CD4-positive, alpha-beta T cell treated with Interleukin-6 at 100 ng/mL for 8 hours (primary cell): ENCODE measurements around the gene SSH2.
"Not testable (repeated sequence)": the region's sequence is repeated elsewhere in the genome, so short reads cannot be mapped to it uniquely, and the experiment has no call there.

Experiments
- DNase-seq: peaks from one replicate; pipeline ENCODE4 v3.0.0-alpha.2; 2020; ENCODE audit warnings: mixed read lengths, low spot score

SSH2 gene

GRCh38 chr17:29733166-29733565, 196.9 kb downstream of the SSH2 start:
- DNase-seq, result no peak

GRCh38 chr17:29732613-29733012, 197.4 kb downstream of the SSH2 start:
- no peak for DNase-seq

DNA sequence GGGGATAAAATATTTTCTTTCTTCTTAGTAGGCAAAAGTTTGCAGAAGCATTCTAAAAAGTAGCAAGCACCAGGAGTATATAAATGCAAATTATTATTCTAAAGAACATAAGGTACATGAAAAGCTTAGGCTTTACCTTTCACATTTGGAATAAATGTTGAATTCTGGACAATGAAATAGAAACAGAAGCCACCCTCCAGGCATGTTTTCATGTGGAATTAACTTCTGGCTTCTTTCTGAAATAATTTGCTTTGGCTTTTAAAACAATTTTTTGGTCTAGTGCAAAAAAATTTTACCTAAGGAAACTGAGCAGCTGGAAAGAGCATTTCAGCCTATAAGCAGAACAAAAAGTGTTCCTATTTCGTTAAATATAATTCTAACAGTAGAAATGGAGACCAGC, 197.8 kb downstream of the SSH2 start:
- DNase-seq, result no peak

GRCh38 chr17:29731589-29731929, 198.5 kb downstream of the SSH2 start:
- DNase-seq, result no peak

- no peak for DNase-seq
Observed at GRCh38 chr17:29728490-29728889, 201.5 kb downstream of the SSH2 start.

GRCh38 chr17:29726715-29727252, 203.2 kb downstream of the SSH2 start:
- DNase-seq, result peak; percentile 53

GRCh38 chr17:29725408-29725807, 204.6 kb downstream of the SSH2 start:
- not testable (repeated sequence) for DNase-seq

- peak; percentile 44 for DNase-seq
Observed at GRCh38 chr17:29723278-29724047, 206.6 kb downstream of the SSH2 start.

DNA sequence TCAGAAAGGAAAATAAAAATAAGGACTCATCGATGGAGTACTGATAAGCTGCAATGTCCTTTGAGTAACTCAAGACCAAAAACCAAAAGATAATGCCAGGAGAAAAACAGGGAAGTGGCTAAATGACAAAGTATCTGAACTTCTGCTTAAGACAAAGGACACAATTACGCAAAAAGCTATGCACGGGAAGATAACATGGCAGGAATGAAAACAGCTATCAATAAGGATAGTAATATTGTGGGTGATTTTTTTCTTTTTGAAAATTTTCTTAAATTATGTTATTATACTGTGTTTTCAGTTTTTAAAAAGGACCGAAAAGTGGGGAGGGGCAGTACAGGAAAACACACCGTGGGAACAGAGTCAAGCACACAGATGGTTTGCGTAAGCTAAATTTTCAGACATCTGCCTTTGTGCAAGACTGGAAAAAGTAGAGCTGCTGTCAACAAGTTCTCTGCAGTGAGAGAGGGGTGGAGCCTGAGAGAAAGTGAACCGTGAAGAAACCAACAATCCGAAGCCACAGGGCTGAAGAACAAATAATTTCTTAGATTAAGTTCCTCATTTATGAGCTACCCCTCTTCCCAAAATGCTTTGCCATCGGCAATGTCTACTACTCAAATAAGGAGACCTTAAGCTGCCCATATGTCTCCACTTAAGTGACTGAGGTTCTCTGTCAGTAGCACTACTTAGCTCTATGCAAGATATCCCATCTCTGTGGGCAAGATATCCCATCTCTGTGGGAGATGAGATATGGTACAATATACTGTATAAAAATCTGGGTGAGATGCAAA, 207.4 kb downstream of the SSH2 start:
- DNase-seq, result peak; percentile 69

- DNase-seq, result no peak
Observed at GRCh38 chr17:29720551-29720950, 209.5 kb downstream of the SSH2 start.

- no peak for DNase-seq
Observed at GRCh38 chr17:29719469-29719868, 210.6 kb downstream of the SSH2 start.

GRCh38 chr17:29718446-29719039, 211.5 kb downstream of the SSH2 start:
- DNase-seq, result no peak

DNA sequence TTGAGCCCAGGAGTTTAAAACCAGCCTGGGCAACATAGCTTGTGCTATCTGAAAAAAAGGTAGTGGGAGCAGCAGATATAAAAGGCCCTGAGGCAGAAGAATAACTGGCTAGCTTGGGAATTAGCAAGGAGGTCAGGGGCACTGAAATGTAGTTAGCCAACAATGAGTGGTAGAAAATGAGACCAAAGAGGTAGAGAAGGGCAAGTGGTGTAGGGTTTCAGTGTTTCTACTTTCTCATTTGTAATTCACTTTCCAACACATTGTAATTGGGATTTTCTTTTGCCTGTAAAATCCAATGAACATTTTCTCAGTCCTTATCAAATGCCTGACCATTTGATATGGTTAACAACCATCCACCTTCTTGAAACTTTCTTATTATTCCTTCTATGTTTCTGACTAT, 212.2 kb downstream of the SSH2 start:
- no peak for DNase-seq

DNA sequence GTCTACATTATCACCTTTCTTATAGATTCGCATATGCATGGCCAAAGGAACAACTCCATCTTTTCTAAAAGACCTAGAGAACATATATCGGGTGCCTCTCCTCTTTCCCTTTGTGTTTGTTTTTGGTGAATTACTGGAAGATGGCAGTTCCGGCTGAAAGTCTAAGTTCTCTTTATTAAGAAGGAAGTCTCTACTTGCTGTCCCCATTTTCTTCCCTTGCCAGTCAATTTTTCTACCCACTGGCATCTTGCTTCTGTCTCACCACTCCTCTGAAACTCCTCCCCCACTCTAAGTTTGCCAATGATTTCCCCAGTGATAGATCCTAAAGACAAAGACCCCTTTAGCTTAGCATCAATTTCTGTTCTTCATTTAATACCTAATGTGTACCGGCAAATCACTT, 213.5 kb downstream of the SSH2 start:
- no peak for DNase-seq

GRCh38 chr17:29715680-29716079, 214.3 kb downstream of the SSH2 start:
- no peak for DNase-seq

DNA sequence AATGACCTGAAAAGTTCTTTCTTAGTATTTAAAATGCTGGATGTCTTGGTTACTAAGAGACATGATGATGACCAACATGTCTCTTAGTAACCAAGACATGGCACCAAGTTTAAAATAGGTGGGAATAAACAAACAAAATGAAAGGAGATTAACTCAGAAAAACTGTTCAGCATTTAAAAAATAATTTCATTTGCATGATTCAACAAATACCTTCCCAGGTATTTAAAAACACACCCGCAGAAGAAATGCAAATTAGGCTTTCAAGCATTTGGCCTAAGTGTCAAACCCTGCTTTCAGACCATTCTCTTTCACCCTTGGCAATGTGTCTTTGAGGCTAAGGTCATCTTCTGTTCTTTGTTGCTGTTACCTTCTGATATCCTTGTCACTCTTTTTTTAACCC, 215.9 kb downstream of the SSH2 start:
- DNase-seq, result no peak

DNA sequence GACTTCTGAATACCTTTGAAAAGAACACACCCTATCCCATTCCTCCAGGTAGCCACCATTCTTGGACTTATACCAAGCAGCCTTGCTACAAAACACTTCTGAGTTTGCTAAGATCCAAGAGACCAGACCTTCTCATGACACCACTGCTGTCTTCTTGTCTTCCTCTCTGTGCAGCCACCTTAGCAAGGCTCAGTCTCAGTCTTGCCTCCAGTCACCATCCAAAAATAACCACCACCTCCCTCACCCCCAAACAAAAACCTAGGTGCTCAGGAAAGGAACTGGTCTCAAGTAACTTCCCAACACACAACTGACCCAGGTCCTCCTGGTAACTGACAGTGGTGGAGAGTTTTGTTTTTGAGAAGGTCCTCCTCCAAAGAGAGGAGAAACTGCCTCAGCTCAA, 216.4 kb downstream of the SSH2 start:
- no peak for DNase-seq

DNA sequence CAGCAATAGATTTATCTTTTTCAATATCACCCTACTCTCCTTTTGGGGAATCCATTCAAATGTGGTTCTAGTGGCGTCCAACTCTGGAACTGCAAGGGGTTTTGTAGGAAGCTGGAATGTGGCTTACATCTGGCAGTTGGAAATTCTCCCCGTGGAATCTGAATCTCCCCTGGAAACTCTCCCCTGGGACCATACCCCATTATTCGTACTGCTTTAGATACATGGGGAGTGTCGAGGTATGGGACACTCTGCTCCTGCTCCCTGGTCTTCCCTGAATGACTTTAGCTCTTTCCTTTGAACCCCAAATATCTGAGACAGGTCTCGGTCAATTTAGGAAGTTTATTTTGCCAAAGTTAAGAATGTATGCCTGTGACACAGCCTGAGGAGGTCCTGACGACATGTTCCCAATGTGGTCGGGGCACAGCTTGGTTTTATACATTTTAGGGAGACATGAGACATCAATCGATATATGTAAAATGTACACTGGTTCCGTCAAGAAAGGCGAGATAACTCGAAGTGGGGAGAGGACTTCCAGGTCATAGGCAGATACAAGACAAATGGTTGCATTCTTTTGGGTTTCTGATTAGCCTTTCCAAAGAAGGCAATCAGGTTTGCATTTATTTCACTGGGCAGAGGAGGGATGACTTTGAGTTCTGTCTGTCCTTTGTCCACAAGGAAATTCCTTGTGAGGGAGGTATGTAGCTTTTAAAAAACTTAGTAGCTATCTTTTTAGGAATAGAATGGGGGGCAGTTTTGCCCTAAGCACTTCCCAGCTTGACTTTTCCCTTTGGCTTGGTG, 218.2 kb downstream of the SSH2 start:
- no peak for DNase-seq

DNA sequence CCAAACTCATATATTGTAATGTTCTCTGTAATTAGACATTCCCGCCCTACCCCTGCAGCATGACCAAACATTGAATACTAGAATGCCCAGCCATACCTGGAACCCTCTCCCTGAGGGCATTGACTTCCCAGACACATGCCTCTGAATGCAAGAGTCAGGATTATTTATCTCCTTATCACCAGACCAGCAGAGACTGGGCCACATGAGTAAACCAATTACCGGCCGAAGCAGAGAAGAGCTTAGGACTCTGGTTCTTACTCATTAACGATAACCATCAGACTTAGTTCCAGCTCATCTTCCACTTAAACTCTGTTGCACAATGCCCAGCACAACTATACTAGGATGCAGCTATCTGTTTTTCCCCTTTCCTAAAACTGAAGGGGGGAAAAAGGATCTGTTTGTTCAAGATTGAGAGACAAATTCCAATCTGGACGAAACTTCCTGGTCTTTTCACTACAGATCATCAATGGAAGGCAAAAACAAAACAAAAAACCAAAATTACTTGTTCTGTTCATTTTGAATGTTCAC, 219.1 kb downstream of the SSH2 start:
- no peak for DNase-seq

GRCh38 chr17:29710520-29710884, 219.5 kb downstream of the SSH2 start:
- no peak for DNase-seq

DNA sequence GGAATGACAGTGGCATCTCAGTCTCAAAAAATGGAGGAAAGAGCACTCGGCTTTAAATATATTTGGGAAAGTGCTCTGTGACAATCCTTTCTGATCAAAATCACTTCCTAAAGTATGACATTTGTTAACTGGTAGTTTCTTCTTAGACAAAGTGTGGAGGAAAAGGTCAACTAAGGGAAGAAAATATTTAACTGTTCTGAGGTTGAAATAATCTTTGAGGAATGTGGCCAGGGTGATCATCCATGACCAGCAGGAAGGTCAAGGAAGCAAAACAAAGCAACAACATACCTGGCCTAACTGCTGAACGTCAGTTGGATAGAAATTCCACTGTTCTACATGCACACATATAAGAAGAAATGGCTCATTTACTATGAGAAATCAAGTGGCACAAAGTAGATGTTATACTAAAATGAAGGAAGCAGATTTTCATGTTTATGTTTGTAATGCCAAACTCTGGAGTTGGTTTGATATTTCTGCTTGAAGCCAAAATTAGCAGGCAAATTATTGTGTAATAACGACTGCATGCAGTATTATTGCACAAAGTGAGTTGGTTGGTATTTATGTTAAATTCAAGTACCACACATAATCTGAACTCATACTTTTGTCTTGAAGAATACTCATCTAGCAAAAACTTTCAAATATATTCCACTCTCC, 220.0 kb downstream of the SSH2 start:
- no peak for DNase-seq
